DND-41 (cell line): ENCODE data around the gene PPP1R13L.
"Not testable (repeated sequence)": the region's sequence is repeated elsewhere in the genome, so short reads cannot be mapped to it uniquely, and the experiment has no call there.

Source experiments
- ATAC-seq: fragments of 200-7000 bp; cut with Tn5 transposase; 3 replicates; pipeline ENCODE4 v1.9.1; 2021; ENCODE audit warnings: low read depth; ENCODE audit not compliant: insufficient read depth
- DNase-seq: peaks from one replicate; pipeline ENCODE4 v3.0.0-alpha.2; 2020
- H2AFZ ChIP-seq: 2 replicates; pipeline ENCODE4 v1.6.0; 2012; ENCODE audit warnings: low read depth, low read length
- H3K27ac ChIP-seq: 2 replicates; pipeline ENCODE4 v1.5.1; 2012; ENCODE audit warnings: low read length, inconsistent platforms
- H3K27me3 ChIP-seq: fragments of 200-600 bp; sonication (generic); 2 replicates; pipeline ENCODE4 v1.6.0; 2012; ENCODE audit warnings: low read length, mild to moderate bottlenecking, inconsistent platforms; ENCODE audit not compliant: insufficient read depth, poor library complexity
- H3K36me3 ChIP-seq: 2 replicates; pipeline ENCODE4 v1.5.1; 2012; ENCODE audit warnings: low read length, inconsistent platforms; ENCODE audit not compliant: insufficient read depth
- H3K4me1 ChIP-seq: 2 replicates; pipeline ENCODE4 v1.5.1; 2012; ENCODE audit warnings: mild to moderate bottlenecking, low read length; ENCODE audit not compliant: insufficient read depth
- H3K4me2 ChIP-seq: 2 replicates; pipeline ENCODE4 v1.6.0; 2012; ENCODE audit warnings: mild to moderate bottlenecking, moderate library complexity, low read length, inconsistent platforms; ENCODE audit not compliant: insufficient read depth
- H3K4me3 ChIP-seq, 2 experiments: fragments of 200-600 bp in 1 of 2; shearing (Covaris generic) in 1 of 2; 2 replicates each; pipeline ENCODE4 v1.5.1; 2012 to 2016; ENCODE audit warnings: inconsistent platforms in 2 of 2, low read length in 2 of 2, mild to moderate bottlenecking in 2 of 2, low read depth in 1 of 2, moderate library complexity in 1 of 2
- H3K79me2 ChIP-seq: 2 replicates; pipeline ENCODE4 v1.6.0; 2012; ENCODE audit warnings: low read length, inconsistent platforms; ENCODE audit not compliant: insufficient read depth
- H3K9ac ChIP-seq: 2 replicates; pipeline ENCODE4 v1.6.0; 2012; ENCODE audit warnings: low read depth, mild to moderate bottlenecking, inconsistent platforms, low read length, moderate library complexity
- H3K9me3 ChIP-seq: 2 replicates; pipeline ENCODE4 v1.5.1; 2012; ENCODE audit warnings: low read length, moderate library complexity, mild to moderate bottlenecking, inconsistent platforms; ENCODE audit not compliant: insufficient read depth, severe bottlenecking
- H4K20me1 ChIP-seq: 2 replicates; pipeline ENCODE4 v1.6.0; 2012; ENCODE audit warnings: low read length; ENCODE audit not compliant: insufficient read depth
- EZH2 ChIP-seq: IDR thresholded peaks from 3 replicates; pipeline ENCODE4 v1.6.1; 2012; ENCODE audit warnings: borderline replicate concordance, low read depth, mild to moderate bottlenecking, moderate library complexity, low read length, inconsistent platforms; ENCODE audit not compliant: severe bottlenecking
- TF ChIP-seq, protein P1 (sequence below): IDR thresholded peaks from 2 replicates; pipeline ENCODE4 v1.5.1; 2012; ENCODE audit warnings: borderline replicate concordance, low read length, moderate library complexity, mild to moderate bottlenecking; ENCODE audit not compliant: poor library complexity, severe bottlenecking; ENCODE audit errors: extremely low read depth

PPP1R13L gene

DNA sequence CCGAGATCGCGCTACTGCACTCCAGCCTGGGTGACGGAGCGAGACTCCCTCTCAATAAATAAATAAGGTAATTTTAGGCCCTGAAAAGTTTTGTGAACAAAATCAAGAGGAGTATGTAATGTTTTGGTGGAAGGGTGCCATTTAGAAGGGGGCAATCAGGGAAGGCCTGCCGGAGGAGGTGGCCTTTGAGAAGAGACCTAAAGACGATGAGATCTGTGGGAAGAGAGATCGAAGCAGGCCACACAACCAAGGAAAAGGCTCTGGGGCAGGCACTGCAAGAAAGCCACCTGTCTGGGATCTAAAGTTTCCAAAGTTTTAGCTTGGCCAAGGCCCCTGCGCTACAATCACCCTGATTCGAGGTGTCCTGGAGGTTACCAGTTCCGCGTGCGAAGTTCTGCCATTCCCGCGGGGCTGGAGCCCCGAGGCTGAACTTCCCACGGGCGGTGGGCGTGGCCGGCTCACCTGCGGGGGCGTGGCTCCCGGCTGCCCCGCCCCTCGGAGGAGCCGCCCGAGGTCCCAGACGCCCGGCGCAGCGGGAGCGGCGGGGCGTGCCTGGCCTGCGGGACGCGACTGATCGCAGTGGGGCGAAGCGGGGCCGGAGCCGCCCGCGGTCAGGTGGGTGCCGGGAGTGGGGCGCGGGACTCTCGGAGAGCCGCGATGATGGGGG, 64.5 kb downstream of the PPP1R13L start, which contains the start of gene KLC3:
TSS of gene KLC3 (plus strand) at position 519 of the 667 bp plus-strand sequence. CDS start 4,792 bp downstream, outside the sequence.
- H3K36me3 ChIP-seq = no peaks in the 10 kb centered on the region
- no peak within 1 kb of the TSS for H2AFZ ChIP-seq
- ATAC-seq (no peak), DNase-seq (no peak)
- H3K79me2 ChIP-seq = no peaks in the 10 kb centered on the region
- H3K27ac ChIP-seq = no peak within 1 kb of the TSS
- H3K4me3 ChIP-seq = no peak within 1 kb of the TSS
- H3K4me1 ChIP-seq = peaks cover 5% of the 10 kb centered on the region; the same call in 1 of the 2 replicates
- no peak within 1 kb of the TSS for H3K9ac ChIP-seq
- no peak within 1 kb of the TSS for H3K4me2 ChIP-seq
- TF ChIP-seq, protein P1, sequence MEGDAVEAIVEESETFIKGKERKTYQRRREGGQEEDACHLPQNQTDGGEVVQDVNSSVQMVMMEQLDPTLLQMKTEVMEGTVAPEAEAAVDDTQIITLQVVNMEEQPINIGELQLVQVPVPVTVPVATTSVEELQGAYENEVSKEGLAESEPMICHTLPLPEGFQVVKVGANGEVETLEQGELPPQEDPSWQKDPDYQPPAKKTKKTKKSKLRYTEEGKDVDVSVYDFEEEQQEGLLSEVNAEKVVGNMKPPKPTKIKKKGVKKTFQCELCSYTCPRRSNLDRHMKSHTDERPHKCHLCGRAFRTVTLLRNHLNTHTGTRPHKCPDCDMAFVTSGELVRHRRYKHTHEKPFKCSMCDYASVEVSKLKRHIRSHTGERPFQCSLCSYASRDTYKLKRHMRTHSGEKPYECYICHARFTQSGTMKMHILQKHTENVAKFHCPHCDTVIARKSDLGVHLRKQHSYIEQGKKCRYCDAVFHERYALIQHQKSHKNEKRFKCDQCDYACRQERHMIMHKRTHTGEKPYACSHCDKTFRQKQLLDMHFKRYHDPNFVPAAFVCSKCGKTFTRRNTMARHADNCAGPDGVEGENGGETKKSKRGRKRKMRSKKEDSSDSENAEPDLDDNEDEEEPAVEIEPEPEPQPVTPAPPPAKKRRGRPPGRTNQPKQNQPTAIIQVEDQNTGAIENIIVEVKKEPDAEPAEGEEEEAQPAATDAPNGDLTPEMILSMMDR = no peak
- no peak for TF ChIP-seq EZH2
- no peaks in the 10 kb centered on the region for H3K27me3 ChIP-seq
- no peaks in the 10 kb centered on the region for H4K20me1 ChIP-seq
- no peaks in the 10 kb centered on the region for H3K9me3 ChIP-seq

DNA sequence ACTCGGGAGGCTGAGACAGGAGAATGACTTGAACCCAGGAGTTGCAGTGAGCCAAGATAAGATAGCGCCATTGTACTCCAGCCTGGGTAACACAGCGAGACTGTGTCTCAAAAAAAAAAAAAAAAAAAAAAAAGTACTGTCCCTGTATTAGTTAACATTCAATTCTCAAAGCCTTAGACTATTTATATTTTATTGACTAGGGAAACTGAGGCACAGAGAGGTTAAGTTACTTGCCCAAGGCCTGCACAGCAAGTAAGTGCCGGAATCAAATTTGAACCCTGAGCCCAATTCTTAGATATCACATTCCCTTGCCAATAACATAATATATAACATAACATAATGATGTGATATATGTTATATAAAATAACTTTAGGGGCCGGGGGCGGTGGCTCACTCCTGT, 65.2 kb downstream of the PPP1R13L start:
- Histone ChIP-seq H3K27me3 (no peaks in the 10 kb centered on the region), H3K4me3 (no peak overlapping the region), H3K9me3 (no peaks in the 10 kb centered on the region), H3K36me3 (no peaks in the 10 kb centered on the region), H3K27ac (no peak overlapping the region), H4K20me1 (no peaks in the 10 kb centered on the region), H2AFZ (no peak overlapping the region), H3K79me2 (no peaks in the 10 kb centered on the region), H3K4me2 (no peak overlapping the region), H3K4me1 (peaks cover 5% of the 10 kb centered on the region; the same call in 1 of the 2 replicates), H3K9ac (no peak overlapping the region)
- DNase-seq (no peak), ATAC-seq (no peak)
- TF ChIP-seq EZH2 = no peak
- TF ChIP-seq, protein P1 = no peak

DNA sequence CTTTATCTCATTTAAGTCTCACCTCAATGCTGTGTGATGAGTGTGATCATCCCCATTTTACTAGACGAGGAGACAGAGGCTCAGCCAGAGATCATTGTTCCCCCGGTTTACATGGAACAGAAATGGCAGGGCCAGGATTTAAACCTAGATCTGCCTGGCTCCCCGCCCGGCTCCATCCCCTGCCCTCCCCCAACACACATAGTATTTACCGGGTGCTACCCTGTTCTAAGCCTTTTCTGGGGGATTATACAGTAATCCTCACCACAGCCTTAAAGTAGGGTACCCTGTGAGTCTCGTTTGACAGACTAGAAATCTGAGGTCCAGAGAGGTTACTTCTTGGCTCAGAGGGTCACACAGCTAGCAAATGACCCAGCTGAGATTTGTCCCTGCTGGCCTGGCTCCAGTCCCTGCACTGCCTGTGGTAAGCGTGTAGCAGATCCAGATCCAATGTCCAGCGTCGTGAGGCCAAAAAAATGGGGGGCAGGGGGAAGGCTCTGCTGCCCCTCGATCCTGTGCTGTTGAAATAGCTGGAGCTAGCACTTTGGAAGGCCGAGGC, 68.1 kb downstream of the PPP1R13L start:
- no peak overlapping the region for H3K9ac ChIP-seq
- H2AFZ ChIP-seq = no peak overlapping the region
- DNase-seq (no peak), ATAC-seq (no peak)
- no peaks in the 10 kb centered on the region for H3K79me2 ChIP-seq
- no peak overlapping the region for H3K27ac ChIP-seq
- no peaks in the 10 kb centered on the region for H3K36me3 ChIP-seq
- peaks cover 5% of the 10 kb centered on the region; the same call in 1 of the 2 replicates for H3K4me1 ChIP-seq
- H3K27me3 ChIP-seq = no peaks in the 10 kb centered on the region
- H3K4me2 ChIP-seq = no peak overlapping the region
- no peak overlapping the region for H3K4me3 ChIP-seq
- H3K9me3 ChIP-seq = no peaks in the 10 kb centered on the region
- no peaks in the 10 kb centered on the region for H4K20me1 ChIP-seq
- TF ChIP-seq, protein P1 = no peak
- no peak for TF ChIP-seq EZH2

DNA sequence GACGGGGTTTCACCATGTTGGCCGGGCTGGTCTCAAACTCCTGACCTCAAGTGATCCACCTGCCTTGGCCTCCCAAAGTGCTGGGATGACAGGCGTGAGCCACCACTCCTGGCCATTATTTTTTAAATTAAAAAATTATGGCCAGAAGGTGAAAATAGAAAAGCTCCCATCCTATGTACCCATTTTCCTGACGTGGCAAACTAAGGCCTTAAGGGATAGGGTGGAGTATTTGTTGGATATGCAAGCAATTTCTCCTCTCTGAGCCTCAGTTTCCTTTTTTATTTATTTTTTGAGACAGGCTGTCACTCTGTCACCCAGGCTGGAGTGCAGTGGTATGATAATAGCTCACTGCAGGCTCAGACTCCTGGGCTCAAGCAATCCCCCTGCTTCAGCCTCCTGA, 70.0 kb downstream of the PPP1R13L start:
- H3K36me3 ChIP-seq, H2AFZ ChIP-seq, DNase-seq: not testable (repeated sequence)

More for the DNA sequence above, 70.0 kb downstream of the PPP1R13L start:
- H3K4me1 ChIP-seq, H3K27me3 ChIP-seq, H3K9me3 ChIP-seq, H4K20me1 ChIP-seq, H3K9ac ChIP-seq, H3K4me2 ChIP-seq, H3K79me2 ChIP-seq, H3K4me3 ChIP-seq, ATAC-seq, H3K27ac ChIP-seq: not testable (repeated sequence)
